Osteoblast (primary cell): ENCODE data around the gene PARVG. TPM values are rescaled to one million over a fixed set of nuclear protein-coding genes. Genes with fewer than 3 reads are reported as not detected.

Experiments
- DNase-seq: peaks from one replicate; pipeline ENCODE4 v3.0.0; 2011; ENCODE audit warnings: low spot score, mixed read lengths; ENCODE audit not compliant: insufficient read length; ENCODE audit errors: missing footprints
- H2AFZ ChIP-seq: 2 replicates; pipeline ENCODE4 v1.6.0; 2011; ENCODE audit warnings: mild to moderate bottlenecking, low read length
- H3K27ac ChIP-seq: 2 replicates; pipeline ENCODE4 v1.5.1; 2011; ENCODE audit warnings: mild to moderate bottlenecking, low read depth, low read length, moderate library complexity
- H3K27me3 ChIP-seq: 2 replicates; pipeline ENCODE4 v1.6.0; 2012; ENCODE audit warnings: mild to moderate bottlenecking, control low read depth, inconsistent platforms, low read length, moderate library complexity; ENCODE audit not compliant: insufficient read depth
- H3K36me3 ChIP-seq: 2 replicates; pipeline ENCODE4 v1.5.1; 2011; ENCODE audit warnings: mild to moderate bottlenecking, low read length, control low read depth, moderate library complexity; ENCODE audit not compliant: insufficient read depth
- H3K4me1 ChIP-seq: 2 replicates; pipeline ENCODE4 v1.5.1; 2011; ENCODE audit warnings: mild to moderate bottlenecking, low read length, control low read depth, moderate library complexity; ENCODE audit not compliant: insufficient read depth
- H3K4me2 ChIP-seq: 2 replicates; pipeline ENCODE4 v1.6.0; 2011; ENCODE audit warnings: mild to moderate bottlenecking, low read length; ENCODE audit not compliant: insufficient read depth
- H3K4me3 ChIP-seq: fragments of 200-600 bp; sonication (generic); 3 replicates; pipeline ENCODE4 v1.5.1; 2012; ENCODE audit warnings: mild to moderate bottlenecking, low read length, inconsistent platforms; ENCODE audit not compliant: insufficient read depth
- H3K79me2 ChIP-seq: 2 replicates; pipeline ENCODE4 v1.6.0; 2012; ENCODE audit warnings: mild to moderate bottlenecking, low read length, control low read depth, inconsistent platforms; ENCODE audit not compliant: insufficient read depth
- H3K9me3 ChIP-seq: 2 replicates; pipeline ENCODE4 v1.5.1; 2011; ENCODE audit warnings: low read depth, low read length, control low read depth
- H4K20me1 ChIP-seq: 2 replicates; pipeline ENCODE4 v1.6.0; 2012; ENCODE audit warnings: mild to moderate bottlenecking, low read length, control low read depth; ENCODE audit not compliant: insufficient read depth
- CTCF ChIP-seq: IDR thresholded peaks from 2 replicates; pipeline ENCODE4 v1.5.1; 2011; ENCODE audit warnings: mild to moderate bottlenecking, low read depth, low read length, moderate library complexity; ENCODE audit errors: extremely low read depth
- total RNA-seq: library from RNA; depleted of rRNA; stranded (reverse); fragments of >200 nt; gene quantifications from 2 replicates; pipeline ENCODE4 v1.2.3, GENCODE V29; 2012

The PARVG gene
- total RNA-seq, 1 donor, result 1.1 TPM

GRCh38 chr22:44133161-44133560 lies 47.6 kb upstream of the PARVG start:
- Histone ChIP-seq H3K79me2 (no peaks in the 10 kb centered on the region), H3K36me3 (peaks cover 20% of the 10 kb centered on the region), H3K27ac (peak overlapping the region; percentile 99), H2AFZ (no peak overlapping the region), H3K9me3 (peaks cover 9% of the 10 kb centered on the region), H4K20me1 (no peaks in the 10 kb centered on the region), H3K27me3 (no peaks in the 10 kb centered on the region), H3K4me1 (peaks cover 33% of the 10 kb centered on the region), H3K4me3 (peak overlapping the region; percentile 18), H3K4me2 (peak overlapping the region; percentile 49)
- DNase-seq, result peak; percentile 96
- TF ChIP-seq CTCF, result no peak

GRCh38 chr22:44133901-44134571 lies 46.7 kb upstream of the PARVG start:
- no peak for TF ChIP-seq CTCF
- Histone ChIP-seq H3K27me3 (no peaks in the 10 kb centered on the region), H3K36me3 (peaks cover 23% of the 10 kb centered on the region), H4K20me1 (no peaks in the 10 kb centered on the region), H3K4me3 (peak overlapping the region; percentile 31), H3K4me1 (peaks cover 33% of the 10 kb centered on the region), H3K9me3 (peaks cover 9% of the 10 kb centered on the region), H3K27ac (peak overlapping the region; percentile 99), H2AFZ (peak overlapping the region; percentile 33), H3K4me2 (peak overlapping the region; percentile 49), H3K79me2 (no peaks in the 10 kb centered on the region)
- peak; percentile 96 for DNase-seq

- no peak for DNase-seq
- Histone ChIP-seq H3K27ac (no peak overlapping the region), H2AFZ (no peak overlapping the region), H3K79me2 (no peaks in the 10 kb centered on the region), H4K20me1 (no peaks in the 10 kb centered on the region), H3K27me3 (no peaks in the 10 kb centered on the region), H3K9me3 (peaks cover 9% of the 10 kb centered on the region), H3K4me1 (peaks cover 33% of the 10 kb centered on the region), H3K4me3 (no peak overlapping the region), H3K36me3 (peaks cover 23% of the 10 kb centered on the region), H3K4me2 (no peak overlapping the region)
- TF ChIP-seq CTCF, result no peak
These were observed 44.6 kb upstream of the PARVG start for GRCh38 chr22:44136112-44136511.

- Histone ChIP-seq H3K9me3 (peaks cover 9% of the 10 kb centered on the region), H3K4me1 (peaks cover 32% of the 10 kb centered on the region), H3K79me2 (no peaks in the 10 kb centered on the region), H3K27me3 (no peaks in the 10 kb centered on the region), H4K20me1 (no peaks in the 10 kb centered on the region), H3K4me2 (no peak overlapping the region), H3K4me3 (no peak overlapping the region), H3K36me3 (peaks cover 23% of the 10 kb centered on the region), H3K27ac (no peak overlapping the region), H2AFZ (no peak overlapping the region)
- DNase-seq, result no peak
- no peak for TF ChIP-seq CTCF
These were observed 43.9 kb upstream of the PARVG start for GRCh38 chr22:44136786-44137185.
